GM20431 (cell line): Measurements from ENCODE around the gene APIP.

Experiments used
- in situ Hi-C: fragments of 300-500 bp; cut with MseI, MboI; formaldehyde crosslinking; loops from one replicate; pipeline ENCODE4 v1.15.0; 2020; ENCODE audit warnings: low sequenced_read_pairs; ENCODE audit not compliant: unreplicated experiment

APIP gene

GRCh38 chr11:34916015-34916842 is at the start of gene APIP, which contains the start of gene PDHX:
APIP (minus strand) TSS chr11:34916379; CDS start chr11:34916284, 95 bp downstream.
PDHX (plus strand) TSS chr11:34916618; CDS start chr11:34916656, 38 bp downstream.
- in situ Hi-C loops = no loop called here

GRCh38 chr11:34964610-34965331 is 48.6 kb upstream of the APIP start:
- in situ Hi-C loops = no loop called here

GRCh38 chr11:34963351-34963750 is 47.2 kb upstream of the APIP start:
- in situ Hi-C loops = no loop called here

GRCh38 chr11:34962034-34962433 is 45.9 kb upstream of the APIP start:
- in situ Hi-C loops = no loop called here

- in situ Hi-C loops = no loop called here
Observed at GRCh38 chr11:34960277-34960676, 44.1 kb upstream of the APIP start.

- in situ Hi-C loops = no loop called here
Observed at GRCh38 chr11:34959770-34960169, 43.6 kb upstream of the APIP start.

GRCh38 chr11:34957606-34958005 is 41.4 kb upstream of the APIP start:
- in situ Hi-C loops = no loop called here

GRCh38 chr11:34957206-34957605 is 41.0 kb upstream of the APIP start:
- in situ Hi-C loops = no loop called here

- in situ Hi-C loops = no loop called here
Observed at GRCh38 chr11:34953955-34954354, 37.8 kb upstream of the APIP start.

- in situ Hi-C loops = no loop called here
Observed at GRCh38 chr11:34948696-34949095, 32.5 kb upstream of the APIP start.

- in situ Hi-C loops = no loop called here
Observed at GRCh38 chr11:34944692-34945091, 28.5 kb upstream of the APIP start.

GRCh38 chr11:34941688-34942087 is 25.5 kb upstream of the APIP start:
- in situ Hi-C loops = no loop called here

GRCh38 chr11:34940026-34940677 is 24.0 kb upstream of the APIP start:
- in situ Hi-C loops = no loop called here

GRCh38 chr11:34938611-34939010 is 22.4 kb upstream of the APIP start:
- in situ Hi-C loops = no loop called here

- in situ Hi-C loops = no loop called here
Observed at GRCh38 chr11:34936945-34937629, 20.9 kb upstream of the APIP start.

- in situ Hi-C loops = loop anchor here (10.0 kb wide), 2 partner anchors 315 to 465 kb away; no protein-coding TSS in a partner anchor
Observed at GRCh38 chr11:34929794-34930763, 13.9 kb upstream of the APIP start.

GRCh38 chr11:34928960-34929680 is 12.9 kb upstream of the APIP start:
- in situ Hi-C loops = loop anchor here (10.0 kb wide), 2 partner anchors 316 to 466 kb away; no protein-coding TSS in a partner anchor

- in situ Hi-C loops = loop anchor here (10.0 kb wide), 2 partner anchors 316 to 466 kb away; no protein-coding TSS in a partner anchor
Observed at GRCh38 chr11:34928268-34928959, 12.2 kb upstream of the APIP start.
